ENCODE measurements around the gene TGFBI. TPM values are rescaled to one million over a fixed set of nuclear protein-coding genes. Genes with fewer than 3 reads are reported as not detected.

The TGFBI gene
- total RNA-seq, 1 donor from 2014 or later, result 27.9 TPM

DNA sequence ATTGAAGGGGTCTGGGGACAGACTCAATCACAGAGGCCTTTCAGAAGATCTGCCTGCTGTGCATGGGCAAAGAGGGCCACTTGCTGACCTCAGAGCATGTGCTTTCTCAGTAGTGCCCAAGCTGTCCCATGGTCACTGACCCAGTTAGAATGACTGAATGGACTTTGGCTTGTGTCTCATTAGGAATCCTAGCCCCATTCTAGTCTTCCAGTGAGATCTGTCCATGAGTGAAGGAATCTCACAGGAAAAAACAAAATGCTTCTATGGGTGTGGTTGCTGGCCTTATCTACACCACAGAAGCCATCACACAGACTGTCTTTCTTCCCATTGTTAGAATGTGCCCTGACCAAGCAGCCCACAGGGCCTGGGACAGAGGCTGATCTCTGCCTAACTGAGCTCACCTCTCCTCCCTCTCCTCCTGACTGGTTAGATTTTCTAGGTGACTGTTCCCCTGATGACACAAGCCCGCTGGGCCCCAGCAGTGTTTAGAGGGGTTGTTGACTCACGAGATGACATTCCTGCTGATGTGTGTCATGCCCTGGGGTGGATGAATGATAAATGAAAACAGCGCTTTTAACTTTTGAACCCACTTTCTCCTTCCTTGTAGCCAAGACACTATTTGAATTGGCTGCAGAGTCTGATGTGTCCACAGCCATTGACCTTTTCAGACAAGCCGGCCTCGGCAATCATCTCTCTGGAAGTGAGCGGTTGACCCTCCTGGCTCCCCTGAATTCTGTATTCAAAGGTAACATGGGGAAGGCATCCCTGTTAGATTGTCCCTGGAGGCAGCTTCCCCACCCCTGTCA, 24.8 kb downstream of the TGFBI start:
- no peak overlapping the region for H3K4me3 Mint-ChIP-seq (ENCODE audit: unreplicated experiment)
- H3K27me3 Mint-ChIP-seq (ENCODE audit: unreplicated experiment), result peaks cover 4% of the 10 kb centered on the region
- TF ChIP-seq, protein P1, sequence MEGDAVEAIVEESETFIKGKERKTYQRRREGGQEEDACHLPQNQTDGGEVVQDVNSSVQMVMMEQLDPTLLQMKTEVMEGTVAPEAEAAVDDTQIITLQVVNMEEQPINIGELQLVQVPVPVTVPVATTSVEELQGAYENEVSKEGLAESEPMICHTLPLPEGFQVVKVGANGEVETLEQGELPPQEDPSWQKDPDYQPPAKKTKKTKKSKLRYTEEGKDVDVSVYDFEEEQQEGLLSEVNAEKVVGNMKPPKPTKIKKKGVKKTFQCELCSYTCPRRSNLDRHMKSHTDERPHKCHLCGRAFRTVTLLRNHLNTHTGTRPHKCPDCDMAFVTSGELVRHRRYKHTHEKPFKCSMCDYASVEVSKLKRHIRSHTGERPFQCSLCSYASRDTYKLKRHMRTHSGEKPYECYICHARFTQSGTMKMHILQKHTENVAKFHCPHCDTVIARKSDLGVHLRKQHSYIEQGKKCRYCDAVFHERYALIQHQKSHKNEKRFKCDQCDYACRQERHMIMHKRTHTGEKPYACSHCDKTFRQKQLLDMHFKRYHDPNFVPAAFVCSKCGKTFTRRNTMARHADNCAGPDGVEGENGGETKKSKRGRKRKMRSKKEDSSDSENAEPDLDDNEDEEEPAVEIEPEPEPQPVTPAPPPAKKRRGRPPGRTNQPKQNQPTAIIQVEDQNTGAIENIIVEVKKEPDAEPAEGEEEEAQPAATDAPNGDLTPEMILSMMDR (IDR thresholded peaks at IDR 0.05; ENCODE audit: unreplicated experiment), result no peak
- H3K9me3 Mint-ChIP-seq (ENCODE audit: unreplicated experiment), result no peaks in the 10 kb centered on the region
- peaks cover 10% of the 10 kb centered on the region for H3K36me3 Mint-ChIP-seq (ENCODE audit: low read depth, unreplicated experiment)
- H3K4me1 Mint-ChIP-seq (ENCODE audit: unreplicated experiment), result peaks cover 23% of the 10 kb centered on the region
- H3K27ac Mint-ChIP-seq (ENCODE audit: unreplicated experiment), result no peak overlapping the region
- no peak for DNase-seq (ENCODE audit: low spot score)

DNA sequence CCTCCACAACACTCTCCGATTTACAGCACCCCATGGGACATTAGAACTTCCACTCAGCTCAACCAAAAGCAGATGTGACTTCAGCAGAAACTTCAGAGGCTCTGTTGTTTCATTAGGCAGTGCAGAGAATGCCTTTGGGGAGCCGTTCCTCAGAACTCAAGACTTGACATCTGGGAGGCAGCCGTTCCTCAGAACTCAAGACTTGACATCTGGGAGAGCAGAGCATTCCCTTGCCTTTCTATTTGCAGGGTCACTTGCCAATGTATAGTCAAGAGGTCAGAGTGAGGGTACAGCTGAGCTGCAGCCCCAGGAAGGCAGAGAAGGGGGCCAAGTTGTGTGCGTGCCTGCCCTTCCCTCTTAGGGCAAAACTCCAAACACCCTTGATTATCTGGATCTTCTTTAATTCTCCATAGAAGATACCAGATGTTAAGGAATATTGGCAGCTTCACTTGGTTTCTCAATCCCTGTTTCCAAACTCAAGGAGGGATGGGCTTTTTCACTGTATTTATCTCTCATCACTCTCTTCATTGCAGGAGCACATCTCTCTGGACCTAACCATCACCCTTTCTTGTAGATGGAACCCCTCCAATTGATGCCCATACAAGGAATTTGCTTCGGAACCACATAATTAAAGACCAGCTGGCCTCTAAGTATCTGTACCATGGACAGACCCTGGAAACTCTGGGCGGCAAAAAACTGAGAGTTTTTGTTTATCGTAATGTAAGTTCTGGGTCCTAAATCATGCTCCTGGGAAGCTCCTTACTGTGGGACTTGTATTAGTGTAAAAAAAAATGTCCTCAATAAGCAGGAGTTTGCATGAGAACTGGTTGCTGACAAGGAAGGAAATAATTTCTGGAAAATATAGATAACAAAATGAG, 25.6 kb downstream of the TGFBI start:
- Mint-ChIP-seq H3K9me3 (ENCODE audit: unreplicated experiment) (no peaks in the 10 kb centered on the region), H3K27me3 (ENCODE audit: unreplicated experiment) (peaks cover 5% of the 10 kb centered on the region), H3K4me3 (ENCODE audit: unreplicated experiment) (no peak overlapping the region), H3K36me3 (ENCODE audit: low read depth, unreplicated experiment) (peaks cover 10% of the 10 kb centered on the region), H3K27ac (ENCODE audit: unreplicated experiment) (no peak overlapping the region), H3K4me1 (ENCODE audit: unreplicated experiment) (peaks cover 25% of the 10 kb centered on the region)
- TF ChIP-seq, protein P1 (IDR thresholded peaks at IDR 0.05; ENCODE audit: unreplicated experiment), result no peak
- no peak for DNase-seq (ENCODE audit: low spot score)

DNA sequence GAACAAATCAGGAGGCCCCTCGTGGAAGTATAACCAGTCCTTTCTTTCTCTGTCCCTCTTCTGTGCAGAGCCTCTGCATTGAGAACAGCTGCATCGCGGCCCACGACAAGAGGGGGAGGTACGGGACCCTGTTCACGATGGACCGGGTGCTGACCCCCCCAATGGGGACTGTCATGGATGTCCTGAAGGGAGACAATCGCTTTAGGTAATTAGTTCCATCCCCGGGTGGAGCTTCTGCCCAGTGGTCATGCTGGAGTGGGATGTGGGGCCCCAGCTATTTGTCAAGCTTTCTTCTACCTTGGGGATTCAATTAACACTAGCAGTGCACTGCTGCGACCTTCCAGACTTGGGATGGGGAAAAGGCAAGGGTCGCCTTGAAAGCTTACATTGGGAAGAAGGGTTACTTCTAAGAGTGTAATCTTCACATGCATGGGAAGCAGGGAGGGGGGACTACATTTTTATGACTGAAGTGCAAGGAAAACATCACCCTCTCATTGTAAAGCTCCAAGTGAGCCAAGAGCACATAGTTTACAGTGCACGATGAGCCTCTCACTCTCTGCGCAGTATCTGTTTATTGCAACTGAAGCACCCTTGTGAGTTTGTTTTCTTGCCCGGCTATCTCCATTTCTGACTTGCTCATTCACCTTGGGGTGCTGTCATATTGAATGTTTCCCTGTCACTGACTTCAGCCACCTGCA, 27.0 kb downstream of the TGFBI start:
- TF ChIP-seq, protein P1 (IDR thresholded peaks at IDR 0.05; ENCODE audit: unreplicated experiment), result no peak
- Mint-ChIP-seq H3K27me3 (ENCODE audit: unreplicated experiment) (peaks cover 5% of the 10 kb centered on the region), H3K36me3 (ENCODE audit: low read depth, unreplicated experiment) (peaks cover 10% of the 10 kb centered on the region), H3K9me3 (ENCODE audit: unreplicated experiment) (no peaks in the 10 kb centered on the region), H3K4me3 (ENCODE audit: unreplicated experiment) (no peak overlapping the region), H3K4me1 (ENCODE audit: unreplicated experiment) (peaks cover 25% of the 10 kb centered on the region), H3K27ac (ENCODE audit: unreplicated experiment) (no peak overlapping the region)
- DNase-seq (ENCODE audit: low spot score), result no peak

DNA sequence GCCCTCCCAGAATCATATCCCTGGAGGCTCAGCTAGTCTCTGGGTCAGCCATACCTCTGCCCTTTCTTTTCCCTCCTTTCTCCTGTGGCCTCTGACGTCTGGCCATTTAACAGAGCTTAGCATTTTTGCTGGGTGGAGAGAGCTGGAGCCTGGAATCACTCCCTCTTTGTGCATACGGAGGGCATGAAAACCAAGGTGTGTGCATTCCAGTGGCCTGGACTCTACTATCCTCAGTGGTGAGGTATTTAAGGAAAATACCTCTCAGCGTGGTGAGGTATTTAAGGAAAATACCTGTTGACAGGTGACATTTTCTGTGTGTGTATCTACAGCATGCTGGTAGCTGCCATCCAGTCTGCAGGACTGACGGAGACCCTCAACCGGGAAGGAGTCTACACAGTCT, 27.5 kb downstream of the TGFBI start:
- no peaks in the 10 kb centered on the region for H3K9me3 Mint-ChIP-seq (ENCODE audit: unreplicated experiment)
- DNase-seq (ENCODE audit: low spot score), result no peak
- H3K4me1 Mint-ChIP-seq (ENCODE audit: unreplicated experiment), result peaks cover 25% of the 10 kb centered on the region
- TF ChIP-seq, protein P1 (IDR thresholded peaks at IDR 0.05; ENCODE audit: unreplicated experiment), result no peak
- H3K36me3 Mint-ChIP-seq (ENCODE audit: low read depth, unreplicated experiment), result peaks cover 10% of the 10 kb centered on the region
- H3K27ac Mint-ChIP-seq (ENCODE audit: unreplicated experiment), result no peak overlapping the region
- H3K4me3 Mint-ChIP-seq (ENCODE audit: unreplicated experiment), result no peak overlapping the region
- peaks cover 5% of the 10 kb centered on the region for H3K27me3 Mint-ChIP-seq (ENCODE audit: unreplicated experiment)

Measured in endothelial cell (in vitro differentiated cells).